PC-9 (cell line): ENCODE data around the gene NRP1. TPM values are rescaled to one million over a fixed set of nuclear protein-coding genes. Genes with fewer than 3 reads are reported as not detected.

ENCODE experiments used
- BruUV-seq: library from RNA; stranded (reverse); fragments of 400-500 nt; replicated peaks from 2 replicates; lab custom pipeline; 2021; lab: Mats Ljungman, UMichigan
- CTCF ChIA-PET: fragments of 300-600 bp; sonication (Branson Sonifier 250); formaldehyde crosslinking; loops from one replicate; lab custom pipeline; 2022; ENCODE audit warnings: antibody characterized with exemption; lab: Charles Lee
- POLR2A ChIA-PET: fragments of 300-600 bp; sonication (Branson Sonifier 250); formaldehyde crosslinking; loops from one replicate; lab custom pipeline; 2022; ENCODE audit warnings: antibody characterized with exemption; ENCODE audit not compliant: unreplicated experiment; lab: Charles Lee
- DNase-seq, 2 experiments: peaks; one replicate each; pipeline versions ENCODE4 v3.0.0 to v3.0.0-alpha.2; 2015 to 2022; ENCODE audit warnings: mixed read lengths in 1 of 2
- H2AFZ ChIP-seq: fragments of 200-600 bp; sonication (generic); 2 replicates; pipeline ENCODE4 v1.8.1; 2017; ENCODE audit warnings: antibody characterized with exemption
- H3F3A ChIP-seq: fragments of 200-600 bp; sonication (generic); 2 replicates; pipeline ENCODE4 v1.8.1; 2017; ENCODE audit warnings: antibody characterized with exemption, mild to moderate bottlenecking, low read depth; ENCODE audit not compliant: insufficient read depth
- H3K27ac ChIP-seq: fragments of 200-600 bp; sonication (generic); 2 replicates; pipeline ENCODE4 v1.6.1; 2016; ENCODE audit warnings: mixed run types
- H3K27me3 ChIP-seq: fragments of 200-600 bp; sonication (generic); 2 replicates; pipeline ENCODE4 v1.6.1; 2016; ENCODE audit warnings: low read depth, mixed run types; ENCODE audit not compliant: insufficient read depth
- H3K36me3 ChIP-seq: fragments of 200-600 bp; sonication (generic); 2 replicates; pipeline ENCODE4 v1.6.1; 2016; ENCODE audit warnings: low read depth, mixed run types
- H3K4me1 ChIP-seq: fragments of 200-600 bp; sonication (generic); replicated peaks from 2 replicates; pipeline ENCODE4 v1.6.1; 2016; ENCODE audit warnings: mixed run types; ENCODE audit not compliant: insufficient read depth
- H3K4me2 ChIP-seq: fragments of 200-600 bp; sonication (generic); 2 replicates; pipeline ENCODE4 v1.6.1; 2017; ENCODE audit warnings: mixed run types
- H3K4me3 ChIP-seq: fragments of 200-600 bp; sonication (generic); 2 replicates; pipeline ENCODE4 v1.6.1; 2016; ENCODE audit warnings: mixed run types
- H3K79me2 ChIP-seq: fragments of 200-600 bp; sonication (generic); 2 replicates; pipeline ENCODE4 v1.6.1; 2017; ENCODE audit warnings: low read depth, mixed run types
- H3K9me2 ChIP-seq: fragments of 200-600 bp; sonication (generic); 2 replicates; pipeline ENCODE4 v1.8.1; 2017; ENCODE audit warnings: mild to moderate bottlenecking; ENCODE audit not compliant: insufficient read depth
- H3K9me3 ChIP-seq: fragments of 200-600 bp; sonication (generic); 2 replicates; pipeline ENCODE4 v1.8.1; 2016; ENCODE audit warnings: low read depth; ENCODE audit not compliant: insufficient read depth
- H4K20me1 ChIP-seq: fragments of 200-600 bp; sonication (generic); 2 replicates; pipeline ENCODE4 v1.8.1; 2017; ENCODE audit not compliant: insufficient read depth
- CTCF ChIP-seq: fragments of 200-600 bp; sonication (generic); conservative IDR thresholded peaks from 2 replicates; pipeline ENCODE4 v1.6.1; 2017; ENCODE audit warnings: mixed run types, antibody characterized with exemption, mild to moderate bottlenecking, moderate library complexity
- EZH2 ChIP-seq: fragments of 200-600 bp; sonication (generic); IDR thresholded peaks from 2 replicates; pipeline ENCODE4 v1.8.0; 2017; ENCODE audit warnings: antibody characterized with exemption, low read depth
- intact Hi-C: fragments of 100-400 bp; cut with micrococcal nuclease; formaldehyde crosslinking; loops from one replicate; pipeline ENCODE4 v1.10.0; 2022; ENCODE audit not compliant: unreplicated experiment
- total RNA-seq: library from RNA; stranded (reverse); gene quantifications from 2 replicates; pipeline ENCODE4 v1.2.3, GENCODE V29; 2021

NRP1 gene
- total RNA-seq, 1 experiment from 2014 or later = 30.5 TPM

- ChIA-PET POLR2A (no interaction called here), CTCF (interaction anchor here (0.7 kb wide), 1 partner anchor 1251 kb away, joined by 3 read pairs; no protein-coding TSS in a partner anchor)
- Histone ChIP-seq H3K79me2 (peaks cover 14% of the 10 kb centered on the region; the same call in 1 of the 2 replicates), H3K4me1 (peaks cover 40% of the 10 kb centered on the region), H3K9me3 (no peaks in the 10 kb centered on the region), H3K36me3 (peaks cover 14% of the 10 kb centered on the region; the same call in 1 of the 2 replicates), H3K4me2 (no peak overlapping the region), H3K27ac (peak overlapping the region; percentile 90), H3K9me2 (no peaks in the 10 kb centered on the region), H3K4me3 (no peak overlapping the region), H3K27me3 (no peaks in the 10 kb centered on the region), H3F3A (peaks cover 32% of the 10 kb centered on the region), H2AFZ (no peak overlapping the region), H4K20me1 (no peaks in the 10 kb centered on the region)
- DNase-seq = no peak
- intact Hi-C loops = loop anchor here (2.0 kb wide), 2 partner anchors 25 to 49 kb away; no protein-coding TSS in a partner anchor
- BruUV-seq = no TSS peak
- TF ChIP-seq EZH2 (no peak), CTCF (no peak)
These were observed 68.8 kb downstream of the NRP1 start for GRCh38 chr10:33265621-33266020.

- Histone ChIP-seq H3K4me1 (peaks cover 40% of the 10 kb centered on the region), H3K4me2 (peak overlapping the region; percentile 65), H2AFZ (no peak overlapping the region), H3K27ac (peak overlapping the region; percentile 90), H3K36me3 (peaks cover 20% of the 10 kb centered on the region; the same call in 1 of the 2 replicates), H3K79me2 (peaks cover 13% of the 10 kb centered on the region; the same call in 1 of the 2 replicates), H4K20me1 (no peaks in the 10 kb centered on the region), H3K27me3 (no peaks in the 10 kb centered on the region), H3K4me3 (peak overlapping the region; percentile 2; the same call in 1 of the 2 replicates), H3F3A (peaks cover 32% of the 10 kb centered on the region), H3K9me2 (no peaks in the 10 kb centered on the region), H3K9me3 (no peaks in the 10 kb centered on the region)
- POLR2A ChIA-PET = interaction anchor here (0.6 to 1.0 kb wide), 2 partner anchors 10 to 875 kb away, joined by 3 to 5 read pairs; no protein-coding TSS in a partner anchor
- CTCF ChIA-PET = interaction anchor here (0.6 kb wide), 1 partner anchor 9 kb away, joined by 9 read pairs; no protein-coding TSS in a partner anchor
- intact Hi-C loops = no loop called here
- BruUV-seq = TSS peak; percentile 65
- no peak for DNase-seq
- TF ChIP-seq EZH2 = no peak
- no peak for TF ChIP-seq CTCF
These were observed 71.0 kb downstream of the NRP1 start for GRCh38 chr10:33263453-33263852.

- Histone ChIP-seq H3K4me2 (peak overlapping the region; percentile 65; the same call in 1 of the 2 replicates), H3K27me3 (no peaks in the 10 kb centered on the region), H3K9me2 (no peaks in the 10 kb centered on the region), H3K4me1 (peaks cover 40% of the 10 kb centered on the region), H3K36me3 (peaks cover 25% of the 10 kb centered on the region; the same call in 1 of the 2 replicates), H3K27ac (peak overlapping the region; percentile 90), H3F3A (peaks cover 32% of the 10 kb centered on the region), H3K79me2 (peaks cover 13% of the 10 kb centered on the region; the same call in 1 of the 2 replicates), H4K20me1 (no peaks in the 10 kb centered on the region), H2AFZ (no peak overlapping the region), H3K4me3 (no peak overlapping the region), H3K9me3 (no peaks in the 10 kb centered on the region)
- ChIA-PET POLR2A (no interaction called here), CTCF (interaction anchor here (0.6 kb wide), 1 partner anchor 10 kb away, joined by 9 read pairs; no protein-coding TSS in a partner anchor)
- intact Hi-C loops = no loop called here
- BruUV-seq = no TSS peak
- no peak for DNase-seq
- TF ChIP-seq EZH2 = no peak
These were observed 71.6 kb downstream of the NRP1 start for GRCh38 chr10:33262871-33263270.
